GM18867 (cell line): ENCODE results near the gene PLA2G2F.

ENCODE experiments used
- ATAC-seq: cut with Tn5 transposase; IDR thresholded peaks from one replicate; pipeline ENCODE4 v1.9.1; 2021; ENCODE audit warnings: mild to moderate bottlenecking, moderate library complexity; ENCODE audit not compliant: unreplicated experiment

PLA2G2F gene

DNA sequence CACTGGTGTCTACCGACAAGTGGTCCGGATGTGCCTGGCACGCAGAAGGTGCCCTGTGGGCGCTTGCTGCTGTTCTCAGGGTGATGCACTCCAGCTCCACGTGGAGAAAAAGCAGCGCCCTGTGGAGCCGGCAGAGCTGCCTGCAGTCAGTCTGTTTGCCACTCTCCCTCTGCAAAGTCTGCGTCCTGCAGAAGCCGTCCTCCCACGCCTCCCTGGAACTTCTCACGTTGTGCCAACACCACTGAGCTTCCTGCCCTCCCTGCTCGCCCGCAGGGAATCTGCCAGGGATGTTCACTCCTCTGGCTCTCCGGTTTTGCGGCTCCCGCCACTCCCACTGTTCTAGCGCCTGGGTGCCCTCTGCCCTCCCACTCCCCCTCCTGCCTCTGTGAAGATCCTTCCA is 26.9 kb downstream of the PLA2G2F start:
- ATAC-seq, result no peak

DNA sequence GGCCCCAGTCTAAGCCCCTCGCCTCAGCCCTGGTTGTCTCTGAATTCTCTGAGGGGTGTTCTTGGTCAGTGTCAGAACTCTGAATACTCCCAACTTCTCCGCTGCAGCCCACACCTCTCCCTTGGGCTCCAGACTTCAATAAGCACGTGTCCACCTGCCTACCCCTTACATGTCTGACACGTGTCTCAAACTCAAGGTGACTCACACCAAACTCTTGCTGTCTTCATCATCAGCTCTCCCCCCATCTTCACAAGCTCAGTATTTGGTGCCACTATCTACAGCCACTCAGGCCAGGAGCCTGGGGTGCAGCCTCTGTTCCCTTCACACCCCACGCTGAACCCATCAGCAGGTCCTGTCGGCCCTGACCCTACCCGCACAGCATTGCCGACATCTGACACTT is 28.0 kb downstream of the PLA2G2F start:
- ATAC-seq, result no peak

DNA sequence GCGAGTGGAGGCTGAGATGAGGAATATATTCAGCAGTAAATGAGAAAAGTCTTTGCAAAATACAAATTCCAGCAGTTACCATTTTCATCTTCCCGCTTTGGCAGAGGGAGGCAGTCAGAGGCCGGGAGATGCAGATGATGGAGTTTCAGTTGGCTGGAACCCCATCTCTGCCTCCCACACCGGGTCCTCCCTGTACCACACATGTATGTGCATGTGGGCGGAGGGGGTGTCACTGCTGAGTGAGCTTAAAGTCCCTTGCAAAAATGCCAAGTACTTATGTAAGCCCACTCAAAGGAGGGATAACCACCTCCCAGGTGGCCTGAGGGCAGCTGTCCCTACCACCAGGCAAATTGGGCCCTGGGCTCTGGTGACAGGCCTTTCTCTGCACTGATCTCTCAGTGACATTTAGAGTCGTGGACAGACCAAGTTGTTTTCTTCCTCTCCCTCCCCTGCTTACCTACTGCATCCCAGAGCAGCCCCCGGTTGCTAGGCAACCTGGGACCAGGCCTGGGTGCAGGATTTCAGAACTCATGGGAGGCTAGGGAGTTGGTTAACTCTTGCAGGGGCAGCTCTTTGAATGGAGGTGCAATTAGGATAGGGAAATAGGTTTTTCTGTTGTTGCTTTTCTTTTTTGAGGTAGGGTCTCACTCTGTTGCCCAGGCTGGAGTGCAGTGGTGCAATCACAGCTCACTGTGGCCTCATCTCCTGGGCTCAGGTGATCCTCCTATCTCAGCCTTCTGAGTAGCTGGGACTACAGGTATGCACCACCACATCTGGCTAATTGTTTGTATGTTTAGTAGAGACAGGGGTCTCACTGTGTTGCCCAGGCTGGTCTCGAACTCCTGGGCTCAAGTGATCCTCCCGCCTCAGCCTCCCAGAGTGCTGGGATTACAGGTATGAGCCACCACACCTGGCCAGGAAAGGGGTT is 29.7 kb downstream of the PLA2G2F start:
- ATAC-seq, result no peak

DNA sequence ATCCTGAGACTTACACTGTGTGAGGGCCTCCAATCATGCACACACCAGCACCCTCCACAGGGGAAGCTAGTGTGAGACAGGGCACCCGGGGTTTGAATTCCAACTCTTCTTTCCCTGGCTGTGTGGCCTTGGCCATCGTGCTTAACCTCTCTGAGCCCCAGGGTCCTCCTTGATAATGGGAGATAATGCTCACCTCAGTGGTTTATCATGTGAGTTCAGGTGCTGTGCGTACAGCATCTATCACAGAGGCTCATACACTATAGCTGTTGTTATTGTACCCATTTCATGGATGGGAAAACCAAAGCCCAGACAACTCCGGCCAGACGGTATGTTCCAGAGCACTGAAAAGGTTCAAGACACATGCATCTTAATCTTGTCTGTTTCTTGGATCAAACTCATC is 30.8 kb downstream of the PLA2G2F start:
- no peak for ATAC-seq

DNA sequence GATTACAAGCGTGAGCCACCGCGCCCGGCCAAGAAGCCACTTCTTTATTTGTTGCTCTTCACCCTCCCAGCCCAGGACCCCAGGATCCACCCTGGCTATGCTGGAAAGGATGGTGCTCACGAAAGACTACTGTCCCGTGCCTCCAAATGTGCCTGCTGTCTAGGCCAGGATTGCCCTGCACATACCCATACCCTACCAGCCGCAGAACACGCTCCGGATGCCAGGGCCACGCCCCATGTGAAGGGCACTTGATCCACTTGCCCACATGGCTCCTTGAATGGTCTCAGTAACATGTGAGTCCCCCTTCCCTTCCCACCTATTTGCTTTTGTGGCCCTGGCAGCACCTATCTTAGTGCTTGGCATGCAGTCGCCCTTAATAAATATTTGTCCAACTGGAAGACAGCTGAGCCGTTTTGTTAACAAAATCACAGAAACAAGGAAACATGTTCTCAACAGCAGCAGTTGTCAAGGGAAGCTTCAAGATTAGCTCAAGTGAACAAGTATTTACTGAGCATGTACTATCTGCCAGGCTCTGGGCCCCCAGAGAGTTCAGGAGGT is 33.0 kb downstream of the PLA2G2F start:
- ATAC-seq, result no peak

DNA sequence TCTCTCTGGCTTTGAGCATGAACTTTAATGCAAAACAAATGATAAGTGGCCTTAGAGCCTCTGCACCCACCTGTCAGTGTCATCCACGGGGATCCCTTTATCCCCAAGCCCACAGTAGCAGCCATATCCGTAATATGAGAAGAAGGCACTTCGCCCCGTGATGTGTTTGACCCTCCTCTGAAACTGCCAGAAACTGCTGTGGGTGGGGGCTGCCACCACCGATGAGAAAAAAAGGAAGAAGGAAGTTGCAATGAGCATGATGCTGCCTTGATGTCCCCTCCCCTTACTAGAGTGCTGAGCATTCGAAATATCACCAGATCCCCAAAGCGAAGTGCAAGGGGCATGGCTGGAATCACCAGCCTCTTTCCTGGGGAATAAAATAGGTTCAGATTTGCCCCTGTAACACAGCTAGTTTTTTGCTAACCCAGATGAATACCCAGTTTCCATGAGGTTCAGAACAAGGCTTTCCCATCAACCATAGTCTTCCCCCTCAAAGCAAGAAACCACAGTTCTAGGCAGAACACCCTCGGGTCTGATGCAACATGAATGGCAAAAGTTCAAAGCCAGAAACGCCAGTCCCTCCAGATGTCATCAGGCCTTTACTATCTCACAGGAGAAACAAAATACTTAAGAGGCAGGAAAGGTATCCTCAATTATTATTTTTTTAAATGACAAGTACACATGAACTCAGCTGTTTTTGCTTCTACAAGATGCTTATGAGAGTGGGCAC is 36.0 kb downstream of the PLA2G2F start:
- no peak for ATAC-seq

GRCh38 chr1:20178634-20179370 is 39.7 kb downstream of the PLA2G2F start:
- no peak for ATAC-seq

DNA sequence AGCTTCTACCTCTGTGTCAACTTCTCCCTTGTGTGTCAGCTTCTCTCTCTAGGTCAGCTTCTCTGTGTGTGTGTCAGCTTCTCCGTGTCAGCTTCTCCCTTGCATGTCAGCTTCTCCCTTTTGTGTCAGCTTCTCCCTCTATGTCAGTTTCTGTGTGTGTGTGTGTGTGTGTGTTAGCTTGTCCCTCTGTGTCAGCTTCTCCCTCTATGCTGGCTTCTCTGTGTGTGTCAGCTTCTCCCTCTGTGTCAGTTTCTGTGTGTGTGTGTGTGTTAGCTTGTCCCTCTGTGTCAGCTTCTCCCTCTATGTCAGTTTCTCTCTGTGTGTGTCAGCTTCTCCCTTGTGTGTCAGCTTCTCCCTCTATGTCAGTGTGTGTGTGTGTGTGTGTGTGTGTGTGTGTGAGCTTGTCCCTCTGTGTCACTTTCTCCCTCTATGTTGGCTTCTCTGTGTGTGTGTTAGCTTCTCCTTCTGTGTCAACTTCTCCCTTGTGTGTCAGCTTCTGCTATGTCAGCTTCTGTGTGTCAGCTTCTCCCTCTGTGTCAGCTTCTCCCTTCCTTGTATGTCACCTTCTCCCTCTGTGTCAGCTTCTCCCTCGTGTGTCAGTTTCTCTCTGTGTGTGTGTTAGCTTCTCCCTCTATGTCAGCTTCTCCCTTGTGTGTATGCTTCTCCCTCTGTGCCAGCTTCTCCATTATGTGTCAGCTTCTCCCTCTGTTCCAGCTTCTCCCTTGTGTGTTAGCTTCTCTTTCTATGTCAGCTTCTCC is 40.4 kb downstream of the PLA2G2F start:
- ATAC-seq, result no peak

DNA sequence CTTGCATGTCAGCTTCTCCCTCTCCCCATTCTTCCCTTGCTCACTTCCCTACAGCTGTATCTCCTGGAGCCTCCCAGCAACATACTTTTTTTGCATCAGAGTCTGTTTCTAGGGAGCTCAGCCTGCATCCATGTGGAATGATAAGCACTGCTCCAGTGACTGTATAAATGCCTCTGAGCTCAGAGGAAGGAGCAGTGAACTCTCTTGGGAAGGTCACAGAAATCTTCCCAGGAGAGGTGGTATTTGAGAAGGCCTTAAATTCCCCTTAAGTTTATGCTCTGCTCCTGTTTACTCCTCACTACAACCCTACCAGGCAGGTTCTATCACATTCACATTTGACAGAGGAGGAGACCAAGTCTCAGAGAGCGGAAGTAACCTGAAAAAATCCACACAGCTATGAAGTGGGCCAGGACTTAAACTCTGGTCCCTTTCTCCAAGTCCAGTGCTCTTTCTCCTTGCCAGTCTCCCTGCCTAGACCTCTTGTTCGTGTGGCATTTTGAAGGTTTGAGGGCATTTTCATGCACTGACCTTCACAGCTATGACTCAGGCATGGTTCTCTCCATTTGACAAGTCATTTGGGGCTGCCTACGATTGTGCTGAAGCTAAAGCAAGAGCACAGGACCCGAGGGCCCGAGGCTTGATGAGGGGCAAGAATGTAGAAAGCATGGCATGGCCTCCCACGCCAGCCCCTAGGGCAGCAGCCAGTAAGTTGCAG is 41.2 kb downstream of the PLA2G2F start:
- ATAC-seq, result no peak

GRCh38 chr1:20180844-20181207 is 41.7 kb downstream of the PLA2G2F start:
- ATAC-seq, result no peak

- ATAC-seq, result no peak
These were observed 43.3 kb downstream of the PLA2G2F start for GRCh38 chr1:20182415-20182814.

DNA sequence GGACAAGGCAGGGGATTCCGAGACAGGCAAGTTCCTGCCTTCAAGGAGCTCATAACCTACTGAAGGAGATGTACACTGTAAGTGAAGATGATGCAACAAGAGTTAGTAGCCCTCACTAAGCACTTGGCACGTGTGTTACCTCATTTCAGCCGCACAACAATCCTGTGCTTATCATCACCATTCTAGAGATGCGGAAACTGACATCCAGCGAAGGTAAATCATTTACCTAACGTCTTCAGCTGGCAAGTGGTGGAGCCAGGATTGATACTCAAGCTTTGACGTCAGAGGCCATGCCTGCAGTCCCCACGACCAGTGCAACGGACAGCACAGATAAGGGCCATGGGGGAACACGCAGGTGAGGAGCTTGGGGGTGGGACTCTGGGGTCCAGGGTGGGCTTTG is 43.9 kb downstream of the PLA2G2F start:
- no peak for ATAC-seq

DNA sequence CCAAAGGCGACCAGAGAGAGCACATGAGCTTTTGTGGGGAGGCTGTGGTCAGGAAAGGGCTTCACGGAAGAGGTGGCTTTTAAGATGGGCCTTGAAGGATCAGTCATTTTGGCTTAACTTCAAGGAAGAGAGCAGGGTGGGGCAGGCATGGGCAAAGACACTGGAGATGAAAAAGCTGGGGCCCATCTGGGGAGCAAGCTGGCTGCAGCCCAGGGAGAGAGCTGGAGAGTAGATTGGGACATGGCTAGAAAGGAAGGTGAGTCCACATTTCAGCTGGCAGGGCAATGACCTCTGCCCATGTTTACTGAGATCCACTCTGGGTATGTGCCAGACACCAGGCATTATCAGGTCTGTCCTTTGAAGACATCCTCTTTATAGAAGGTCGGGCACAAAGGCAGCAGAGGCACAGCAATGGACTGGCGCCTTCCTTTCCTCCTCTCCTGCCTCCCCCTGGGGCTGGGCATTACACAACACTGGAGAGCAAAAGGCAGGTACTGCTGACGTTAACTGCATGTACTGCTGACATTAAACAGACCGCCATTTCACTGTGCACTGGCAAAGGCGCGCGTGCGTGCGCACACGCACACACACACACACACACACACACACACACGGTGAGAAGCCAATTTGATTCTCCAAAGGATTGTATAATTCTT is 44.6 kb downstream of the PLA2G2F start:
- ATAC-seq, result no peak

- ATAC-seq, result no peak
These were observed 45.4 kb downstream of the PLA2G2F start for GRCh38 chr1:20184481-20184900.

DNA sequence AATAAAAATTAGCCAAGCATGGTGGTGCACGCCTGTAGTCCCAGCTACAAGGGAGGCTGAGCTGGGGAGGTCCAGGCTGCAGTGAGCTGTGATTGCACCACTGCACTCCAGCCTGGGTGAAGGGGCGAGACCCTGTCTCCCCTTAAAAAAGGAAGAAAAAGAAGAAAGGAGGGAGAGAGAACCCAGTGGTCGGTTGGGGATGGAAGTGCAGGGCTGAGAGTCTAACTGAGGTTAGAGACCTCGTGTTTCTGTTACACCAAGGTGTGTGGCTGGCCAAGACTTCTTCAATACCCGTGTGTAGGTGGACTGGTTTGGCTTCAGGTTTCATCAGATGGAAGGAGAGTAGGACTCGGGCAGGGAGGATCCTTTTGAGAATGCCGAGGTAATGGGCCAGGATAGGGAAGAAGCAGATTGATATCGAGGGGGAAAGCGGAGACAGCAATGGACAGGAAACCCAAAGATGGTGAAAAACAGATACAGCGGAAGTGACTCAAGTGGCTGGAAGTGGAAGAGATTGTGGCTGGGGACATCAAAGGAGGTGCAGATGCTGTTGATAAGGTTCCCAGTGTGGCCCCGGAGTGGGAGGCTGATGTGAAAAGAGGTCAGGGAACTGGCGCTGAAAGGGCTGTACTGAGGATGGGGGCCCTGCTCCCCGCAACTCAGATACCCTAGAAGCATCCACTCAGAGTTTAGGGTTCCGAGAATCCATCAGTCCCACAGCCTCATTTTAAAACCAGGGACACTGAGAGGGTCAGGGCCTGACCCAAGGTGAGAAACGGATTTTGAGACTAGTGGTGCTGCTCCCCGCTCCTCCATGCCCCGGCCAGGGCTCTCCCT is 46.1 kb downstream of the PLA2G2F start:
- ATAC-seq, result no peak

DNA sequence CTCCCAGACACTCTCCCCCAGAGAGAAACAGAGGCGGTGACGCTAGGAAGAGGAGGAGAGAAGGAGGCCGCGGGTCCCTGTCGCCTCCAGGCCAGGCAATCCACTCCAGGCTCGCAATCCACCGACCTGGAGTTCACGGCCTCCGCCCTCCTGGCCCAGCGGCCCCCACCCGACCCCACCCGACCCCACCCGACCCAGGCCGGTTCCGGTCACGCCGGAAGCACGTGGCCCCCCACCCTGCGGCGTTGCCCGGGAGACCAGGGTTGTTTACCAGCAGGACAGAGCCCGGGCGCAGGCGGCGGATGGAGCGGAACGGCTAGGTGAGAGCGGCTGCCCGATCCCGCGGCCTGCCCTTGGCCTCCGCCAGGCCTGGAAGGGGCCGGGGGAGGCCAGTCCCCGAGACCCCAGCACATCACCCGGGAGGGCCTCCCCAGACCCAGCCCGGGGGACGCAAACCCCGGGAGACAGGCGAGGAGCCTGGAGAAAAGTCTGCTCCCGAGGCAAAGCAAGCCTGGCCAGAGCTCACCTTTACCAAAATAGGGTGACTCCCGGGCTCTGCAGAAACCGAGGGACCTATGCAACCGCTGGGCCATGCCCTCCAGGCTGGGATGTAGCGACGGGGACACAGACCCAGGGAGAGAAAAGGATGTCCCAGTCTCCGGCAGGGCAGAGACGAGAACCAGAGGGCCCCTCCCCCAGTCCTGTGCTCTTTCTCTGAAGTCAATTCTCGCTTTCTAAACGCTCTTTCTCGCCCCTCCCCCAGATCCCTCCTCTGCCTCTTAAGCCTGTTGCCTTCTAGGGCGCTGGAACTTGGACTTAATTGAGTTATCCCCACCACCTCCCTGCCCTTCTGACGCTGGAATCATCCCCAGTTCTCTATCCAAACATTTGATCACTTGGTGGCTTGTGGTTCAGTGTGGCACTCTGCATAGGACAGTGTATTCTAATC is 47.0 kb downstream of the PLA2G2F start, which contains the start of the genes PLA2G2C and UBXN10:
Gene PLA2G2C, minus strand, starts transcription at position 685 of the 949 bp plus-strand sequence. CDS start 9,155 bp downstream, outside the sequence.
Gene UBXN10, plus strand, starts transcription at position 263 of the 949 bp plus-strand sequence. CDS start 4,466 bp downstream, outside the sequence.
- ATAC-seq, result no peak
